HUES48 (cell line): ENCODE data around the gene SLC35B1.
"Not testable (repeated sequence)": the region's sequence is repeated elsewhere in the genome, so short reads cannot be mapped to it uniquely, and the experiment has no call there.

ENCODE experiments used
- H3K27ac ChIP-seq: one replicate; pipeline ENCODE4 v1.7.0; 2013; ENCODE audit warnings: low read depth, low read length, inconsistent platforms
- H3K27me3 ChIP-seq: 2 replicates; pipeline ENCODE4 v1.6.1; 2013; ENCODE audit warnings: mild to moderate bottlenecking, low read length; ENCODE audit not compliant: control insufficient read depth, insufficient read depth
- H3K36me3 ChIP-seq: 2 replicates; pipeline ENCODE4 v1.6.1; 2013; ENCODE audit warnings: low read length; ENCODE audit not compliant: control insufficient read depth, insufficient read depth
- H3K4me1 ChIP-seq: 2 replicates; pipeline ENCODE4 v1.6.1; 2013; ENCODE audit warnings: mild to moderate bottlenecking, low read length; ENCODE audit not compliant: control insufficient read depth, insufficient read depth
- H3K4me3 ChIP-seq: 2 replicates; pipeline ENCODE4 v1.5.1; 2013; ENCODE audit warnings: mild to moderate bottlenecking, low read depth, low read length
- H3K9ac ChIP-seq: 2 replicates; pipeline ENCODE4 v1.6.1; 2013; ENCODE audit warnings: mild to moderate bottlenecking, low read depth, low read length, moderate library complexity
- H3K9me3 ChIP-seq: 2 replicates; pipeline ENCODE4 v1.6.1; 2013; ENCODE audit warnings: low read length; ENCODE audit not compliant: control insufficient read depth, insufficient read depth

Gene SLC35B1

GRCh38 chr17:49730785-49731434 lies 23.1 kb upstream of the SLC35B1 start:
- no peak overlapping the region for H3K9ac ChIP-seq
- H3K27me3 ChIP-seq, result no peaks in the 10 kb centered on the region
- no peak overlapping the region for H3K27ac ChIP-seq
- H3K4me3 ChIP-seq, result no peak overlapping the region
- H3K36me3 ChIP-seq, result peaks cover 8% of the 10 kb centered on the region; the same call in 1 of the 2 replicates
- H3K9me3 ChIP-seq, result no peaks in the 10 kb centered on the region
- H3K4me1 ChIP-seq, result no peaks in the 10 kb centered on the region

GRCh38 chr17:49730078-49730784 lies 22.5 kb upstream of the SLC35B1 start:
- H3K4me3 ChIP-seq, result no peak overlapping the region
- no peak overlapping the region for H3K27ac ChIP-seq
- peaks cover 8% of the 10 kb centered on the region; the same call in 1 of the 2 replicates for H3K36me3 ChIP-seq
- no peaks in the 10 kb centered on the region for H3K9me3 ChIP-seq
- H3K4me1 ChIP-seq, result no peaks in the 10 kb centered on the region
- H3K27me3 ChIP-seq, result no peaks in the 10 kb centered on the region
- no peak overlapping the region for H3K9ac ChIP-seq

- peaks cover 8% of the 10 kb centered on the region; the same call in 1 of the 2 replicates for H3K36me3 ChIP-seq
- H3K4me1 ChIP-seq, result no peaks in the 10 kb centered on the region
- no peak overlapping the region for H3K9ac ChIP-seq
- H3K9me3 ChIP-seq, result no peaks in the 10 kb centered on the region
- no peak overlapping the region for H3K4me3 ChIP-seq
- no peaks in the 10 kb centered on the region for H3K27me3 ChIP-seq
- no peak overlapping the region for H3K27ac ChIP-seq
These were observed 21.3 kb upstream of the SLC35B1 start for GRCh38 chr17:49729069-49729468.

GRCh38 chr17:49728425-49728824 lies 20.7 kb upstream of the SLC35B1 start:
- H3K36me3 ChIP-seq, result peaks cover 8% of the 10 kb centered on the region; the same call in 1 of the 2 replicates
- H3K27ac ChIP-seq, result no peak overlapping the region
- H3K9me3 ChIP-seq, result no peaks in the 10 kb centered on the region
- no peaks in the 10 kb centered on the region for H3K4me1 ChIP-seq
- no peaks in the 10 kb centered on the region for H3K27me3 ChIP-seq
- no peak overlapping the region for H3K4me3 ChIP-seq
- H3K9ac ChIP-seq, result no peak overlapping the region

- no peaks in the 10 kb centered on the region for H3K9me3 ChIP-seq
- H3K4me1 ChIP-seq, result no peaks in the 10 kb centered on the region
- no peak overlapping the region for H3K9ac ChIP-seq
- no peak overlapping the region for H3K4me3 ChIP-seq
- no peaks in the 10 kb centered on the region for H3K27me3 ChIP-seq
- peaks cover 4% of the 10 kb centered on the region; the same call in 1 of the 2 replicates for H3K36me3 ChIP-seq
- no peak overlapping the region for H3K27ac ChIP-seq
These were observed 19.6 kb upstream of the SLC35B1 start for GRCh38 chr17:49727380-49727779.

- Histone ChIP-seq H3K4me3 (no peak overlapping the region), H3K9ac (no peak overlapping the region), H3K27ac (no peak overlapping the region), H3K27me3 (no peaks in the 10 kb centered on the region), H3K36me3 (peaks cover 17% of the 10 kb centered on the region), H3K4me1 (no peaks in the 10 kb centered on the region), H3K9me3 (no peaks in the 10 kb centered on the region)
These were observed 17.8 kb upstream of the SLC35B1 start for GRCh38 chr17:49725452-49726130.

GRCh38 chr17:49724552-49724951 lies 16.8 kb upstream of the SLC35B1 start:
- H3K9ac ChIP-seq, H3K4me1 ChIP-seq: not testable (repeated sequence)
- H3K36me3 ChIP-seq, result peaks cover 26% of the 10 kb centered on the region

GRCh38 chr17:49723423-49723822 lies 15.7 kb upstream of the SLC35B1 start:
- Histone ChIP-seq H3K4me1 (no peaks in the 10 kb centered on the region), H3K36me3 (peaks cover 31% of the 10 kb centered on the region), H3K27ac (no peak overlapping the region), H3K9ac (no peak overlapping the region), H3K4me3 (no peak overlapping the region), H3K9me3 (no peaks in the 10 kb centered on the region), H3K27me3 (no peaks in the 10 kb centered on the region)

More at GRCh38 chr17:49724552-49724951, 16.8 kb upstream of the SLC35B1 start:
- not testable (repeated sequence) for H3K4me3 ChIP-seq, H3K27ac ChIP-seq, H3K9me3 ChIP-seq, H3K27me3 ChIP-seq

- Histone ChIP-seq H3K36me3 (peaks cover 43% of the 10 kb centered on the region), H3K4me1 (no peaks in the 10 kb centered on the region), H3K27ac (no peak overlapping the region), H3K9ac (no peak overlapping the region), H3K4me3 (no peak overlapping the region), H3K9me3 (no peaks in the 10 kb centered on the region), H3K27me3 (no peaks in the 10 kb centered on the region)
These were observed 14.3 kb upstream of the SLC35B1 start for GRCh38 chr17:49722066-49722465.

GRCh38 chr17:49717371-49717861 lies 9.7 kb upstream of the SLC35B1 start:
- no peaks in the 10 kb centered on the region for H3K4me1 ChIP-seq
- no peak overlapping the region for H3K9ac ChIP-seq
- no peaks in the 10 kb centered on the region for H3K9me3 ChIP-seq
- H3K27ac ChIP-seq, result no peak overlapping the region
- peaks cover 78% of the 10 kb centered on the region for H3K36me3 ChIP-seq
- no peak overlapping the region for H3K4me3 ChIP-seq
- no peaks in the 10 kb centered on the region for H3K27me3 ChIP-seq
